SKM-1 (cell line): ENCODE results near the gene GRK1.

ENCODE experiments used
- DNase-seq: peaks from one replicate; lab custom pipeline; 2025; ENCODE audit not compliant: unreplicated experiment; lab: John Stamatoyannopoulos, UW

The GRK1 gene

GRCh38 chr13:113649212-113649611 lies 17.8 kb upstream of the GRK1 start:
- DNase-seq = no peak

DNA sequence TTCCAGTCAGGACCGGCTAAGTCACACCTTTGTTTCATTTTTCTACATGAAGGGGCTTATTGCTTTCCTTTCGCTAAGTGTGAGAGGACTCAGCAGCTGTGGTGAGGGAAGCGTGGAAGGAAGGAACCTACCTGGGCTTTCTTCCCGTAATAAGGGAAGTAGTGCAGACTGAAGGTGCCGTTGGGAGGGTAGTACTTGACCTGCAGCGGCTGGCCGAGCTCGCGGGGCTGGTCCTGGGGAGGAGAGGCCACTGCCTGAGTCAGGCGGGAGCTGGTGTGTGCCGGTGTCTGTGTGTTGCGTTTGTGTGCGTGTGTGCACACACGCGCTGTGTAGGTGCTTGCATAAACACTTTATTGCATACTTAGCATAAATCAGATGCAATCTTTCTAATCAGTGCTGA lies 16.7 kb upstream of the GRK1 start:
- DNase-seq = no peak

GRCh38 chr13:113650731-113651148 lies 16.3 kb upstream of the GRK1 start:
- no peak for DNase-seq

- no peak for DNase-seq
Measured at GRCh38 chr13:113651511-113652403, 15.3 kb upstream of the GRK1 start.

- DNase-seq = no peak
Measured at GRCh38 chr13:113652404-113653263, 14.4 kb upstream of the GRK1 start.

GRCh38 chr13:113653264-113654174 lies 13.5 kb upstream of the GRK1 start:
- no peak for DNase-seq

DNA sequence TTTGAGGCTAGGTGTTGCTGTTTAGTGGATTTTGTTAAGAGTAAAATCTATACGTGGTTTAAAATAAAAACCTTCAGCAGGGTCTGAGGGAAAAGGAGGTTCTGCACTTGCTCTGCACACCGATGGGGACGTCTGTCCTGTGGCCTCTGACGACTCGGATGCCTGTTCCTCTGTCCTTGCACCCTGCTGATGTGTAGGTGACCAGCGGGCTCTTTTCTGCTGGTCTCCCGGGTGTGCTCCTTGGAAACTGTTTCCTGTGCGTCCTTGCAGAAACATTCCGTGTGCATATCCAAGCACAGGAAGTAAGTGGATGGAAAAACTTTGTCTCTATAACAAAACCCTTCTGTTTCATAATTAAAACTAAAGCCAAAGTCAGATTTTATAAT lies 12.9 kb upstream of the GRK1 start:
- DNase-seq = no peak

- no peak for DNase-seq
Measured at GRCh38 chr13:113654591-113655345, 12.3 kb upstream of the GRK1 start.

- DNase-seq = no peak
Measured at GRCh38 chr13:113655346-113656002, 11.5 kb upstream of the GRK1 start.

- DNase-seq = no peak
Measured at GRCh38 chr13:113656003-113656588, 10.9 kb upstream of the GRK1 start.

DNA sequence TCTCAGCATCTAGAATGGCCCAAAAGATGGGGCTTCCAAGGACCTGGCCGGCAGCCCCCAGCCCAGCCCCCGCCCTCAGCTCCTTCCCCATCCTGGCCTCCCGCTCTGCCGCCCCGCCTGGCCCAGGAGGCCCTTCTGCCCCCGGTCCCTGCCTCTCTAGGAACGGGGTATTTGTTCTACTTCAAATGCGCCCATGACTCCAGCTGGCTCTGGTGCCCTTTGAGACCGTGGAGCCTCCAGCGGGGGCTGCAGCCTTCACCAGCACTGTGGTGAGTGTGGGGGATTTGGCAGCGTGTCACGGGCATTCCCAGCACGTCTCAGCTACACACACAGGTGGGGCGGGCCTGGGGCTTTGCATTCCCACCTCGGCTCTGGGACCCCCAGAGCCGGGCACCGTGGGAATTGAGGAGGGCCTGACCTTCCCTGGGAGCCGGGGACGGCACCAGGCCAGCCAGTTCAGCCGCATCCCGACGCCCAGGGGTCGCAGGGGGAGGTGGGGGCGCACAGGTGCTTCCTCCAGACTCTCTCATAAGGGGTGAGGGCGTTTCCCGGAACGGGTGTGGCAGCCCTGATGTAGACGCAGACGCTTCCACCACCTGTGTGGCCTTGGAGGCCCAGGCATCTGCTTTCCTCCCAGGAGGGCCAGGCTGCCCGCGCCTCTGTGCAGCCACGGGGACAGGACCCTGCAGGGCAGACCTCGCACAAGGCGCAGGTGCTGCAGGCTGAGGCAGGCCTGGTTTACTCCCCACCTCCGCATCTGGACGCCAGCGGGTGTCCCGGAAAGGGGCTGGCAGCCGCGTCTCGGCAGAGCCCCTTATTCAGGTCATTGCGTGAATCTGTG lies 10.0 kb upstream of the GRK1 start:
- no peak for DNase-seq

- no peak for DNase-seq
Measured at GRCh38 chr13:113657851-113658741, 8.9 kb upstream of the GRK1 start, which contains the start of gene ATP4B. TSS of gene ATP4B (minus strand) at chr13:113658198. CDS start at chr13:113658144, 54 bp downstream.

GRCh38 chr13:113658836-113659235 lies 8.2 kb upstream of the GRK1 start:
- no peak for DNase-seq

GRCh38 chr13:113659337-113659736 lies 7.7 kb upstream of the GRK1 start:
- no peak for DNase-seq

DNA sequence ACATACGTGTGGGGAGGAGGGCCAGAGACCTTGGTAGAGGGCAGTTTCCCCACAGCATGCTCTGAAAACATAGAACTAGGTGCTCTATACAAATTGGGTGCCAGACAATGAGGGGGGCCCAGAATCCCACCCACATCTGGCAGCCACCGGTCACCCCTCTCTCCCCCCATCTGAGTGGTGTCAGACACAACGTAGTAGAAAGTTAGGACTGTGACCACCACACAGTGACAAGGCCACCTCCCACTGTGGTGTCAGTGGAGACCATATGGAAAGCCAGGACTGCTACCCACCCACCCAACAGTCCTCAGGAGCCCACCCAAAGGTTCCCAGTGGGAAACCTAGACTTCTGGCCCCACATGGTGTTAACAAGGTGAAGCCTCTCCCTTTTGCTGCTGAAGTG lies 7.0 kb upstream of the GRK1 start:
- DNase-seq = no peak

DNA sequence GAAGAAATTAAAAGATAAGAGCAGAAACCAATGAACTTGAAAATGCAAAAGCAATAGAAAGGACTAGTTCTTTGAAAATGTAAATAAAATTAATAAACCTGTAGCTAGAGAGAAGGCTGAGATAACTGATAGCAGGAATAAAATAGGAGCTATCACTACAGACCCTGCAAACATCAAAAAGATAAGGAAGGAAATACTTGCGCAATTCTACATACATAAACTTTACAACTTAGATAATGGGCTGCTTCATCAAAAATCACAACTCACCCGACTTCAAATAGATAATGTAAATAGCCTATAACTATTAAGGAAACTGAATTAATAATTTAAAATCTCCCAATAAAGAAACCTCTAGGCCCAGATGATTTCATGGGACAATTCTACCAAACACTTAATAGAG lies 5.5 kb upstream of the GRK1 start:
- no peak for DNase-seq

GRCh38 chr13:113663934-113664333 lies 3.1 kb upstream of the GRK1 start:
- no peak for DNase-seq
